Pancreas (tissue), 10 donors: ENCODE results near the gene ERRFI1. TPM values are rescaled to one million over a fixed set of nuclear protein-coding genes. Genes with fewer than 3 reads are reported as not detected.

Experiments used
- ATAC-seq, 4 donors: fragments of 200-7000 bp; cut with Tn5 transposase; one replicate each; pipeline versions ENCODE4 v1.8.0 to v1.9.1; 2020; ENCODE audit warnings: mild to moderate bottlenecking in 4 of 4, moderate library complexity in 4 of 4
- DNase-seq, 6 donors: peaks; one replicate each; pipeline ENCODE4 v3.0.0-alpha.2; 2020
- FAIRE-seq: peaks from 2 replicates; lab custom pipeline; 2012; peaks lifted over from hg19 to GRCh38; lab: Jason Lieb, UNC
- H3K27ac ChIP-seq, 4 donors: fragments of 200-600 bp; sonication (generic); 1 replicate in 3 of 4; 2 replicates in 1 of 4; pipeline versions ENCODE4 v1.5.0 to v1.8.0; 2020
- H3K27me3 ChIP-seq, 4 donors: fragments of 200-600 bp; one replicate each; pipeline ENCODE4 v1.8.0; 2021
- H3K36me3 ChIP-seq, 3 donors: fragments of 200-600 bp; sonication (generic) in 1 of 3; one replicate each; pipeline versions ENCODE4 v1.5.0 to v1.8.0; 2020 to 2021
- H3K4me1 ChIP-seq, 3 donors: fragments of 200-600 bp; one replicate each; pipeline ENCODE4 v1.8.0; 2021
- H3K4me3 ChIP-seq, 4 donors: fragments of 200-600 bp; sonication (generic) in 2 of 4; one replicate each; pipeline versions ENCODE4 v1.5.0 to v1.8.0; 2020 to 2021
- H3K9me3 ChIP-seq, 4 donors: fragments of 200-600 bp; one replicate each; pipeline ENCODE4 v1.8.0; 2021
- WGBS, 2 donors: extraction: QIAGEN DNeasy Blood & Tissue Kit; methylation state at CpG; one replicate each; pipeline ENCODE4 v1.1.7; 2013; 5-methylcytosine and 5-hydroxymethylcytosine counted together
- intact Hi-C, 3 donors: fragments of 100-400 bp; cut with DNase I; formaldehyde crosslinking; loops; one replicate each; pipeline versions ENCODE4 v1.11.1 to v1.14.2; 2022
- polyA plus RNA-seq, 2 donors: library from polyadenylated mRNA; stranded (reverse); fragments of 200-250 nt; gene quantifications; one replicate each; pipeline ENCODE4 v1.2.3, GENCODE V29; 2013
- total RNA-seq, 6 donors: library from RNA; stranded (reverse); fragmentation: NEBNext Ultra II Directional in 4 of 6; extraction: Animal tissue kit (Norgen Biotek cat#: 25700) in 4 of 6; gene quantifications; one replicate each; pipeline versions ENCODE4 v1.2.1 to v1.2.4, GENCODE V29; 2021 to 2023
- TF ChIP-seq, protein P1 (sequence below), 4 donors: fragments of 200-600 bp; sonication (generic) in 3 of 4; IDR thresholded peaks; one replicate each; pipeline versions ENCODE4 v1.5.0 to v1.8.0; 2021; ENCODE audit warnings: antibody characterized with exemption in 4 of 4
- donor health status: healthy with polysubstance abuse.
- donor health status: DM: no; HTN: no; CAD: no; lungs with moderate emphysema.
- donor health status: DM: no; HTN: no; CAD: no.
- donor health status: control.
- donor health status: control.
- donor health status: Bipolar disorder and iron deficiency.
- donor health status: DM: yes; HTN: yes; CAD: no.
- donor health status: DM: no; HTN: no; CAD: no.
- donor health status: DM: no; HTN: no; CAD: no.
- donor health status: DM: yes; HTN: yes; CAD: no.

ERRFI1 gene
- total and polyA plus RNA-seq, 8 donors = 36.4 to 392 (median 101) TPM

DNA sequence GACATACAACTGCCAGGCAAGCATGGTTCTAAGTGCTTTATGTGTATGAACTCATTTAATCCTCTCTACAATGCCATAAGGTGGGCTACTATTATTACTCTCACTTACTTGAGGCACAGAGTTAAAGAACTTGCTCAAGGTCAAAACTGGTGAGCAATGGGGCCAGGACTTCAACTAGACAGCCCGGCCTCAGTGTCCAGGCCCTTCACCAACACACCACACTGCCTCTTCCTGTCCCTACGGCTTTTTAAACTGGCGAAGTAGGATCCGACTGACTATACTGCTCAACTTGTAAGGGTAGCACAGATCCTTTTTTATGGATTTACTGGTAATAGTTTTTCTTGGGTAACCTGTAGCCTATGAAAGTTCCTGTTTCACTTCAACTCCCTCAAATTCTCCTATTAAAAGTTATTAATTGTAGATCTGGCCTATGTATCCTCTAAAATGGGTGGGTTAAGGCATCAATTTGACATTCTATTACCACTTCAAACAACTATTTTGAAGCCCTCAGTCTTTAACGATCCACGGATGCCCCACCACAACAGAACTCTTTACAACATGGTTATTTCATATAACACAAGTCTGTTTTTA lies 4.3 kb downstream of the ERRFI1 start:
- intact Hi-C loops = no loop called here
- ATAC-seq = no peak
- WGBS, 2 donors = 50 to 54% methylated on average over 6 of the region's 6 CpGs
- Histone ChIP-seq H3K4me3 (peak overlapping the region in 3 of 4 donors; percentile 75 to 92 (median 89)), H3K4me1 (peaks cover 9 to 52% (median 18%) of the 10 kb centered on the region in 3 donors), H3K36me3 (peaks cover 0 to 33% (median 0%) of the 10 kb centered on the region in 3 donors), H3K9me3 (no peaks in the 10 kb centered on the region), H3K27me3 (no peaks in the 10 kb centered on the region), H3K27ac (peak overlapping the region in 3 of 4 donors; percentile 99 to 100 (median 99))
- peak in 1 of 6 donors; percentile 34 for DNase-seq
- TF ChIP-seq, protein P1, sequence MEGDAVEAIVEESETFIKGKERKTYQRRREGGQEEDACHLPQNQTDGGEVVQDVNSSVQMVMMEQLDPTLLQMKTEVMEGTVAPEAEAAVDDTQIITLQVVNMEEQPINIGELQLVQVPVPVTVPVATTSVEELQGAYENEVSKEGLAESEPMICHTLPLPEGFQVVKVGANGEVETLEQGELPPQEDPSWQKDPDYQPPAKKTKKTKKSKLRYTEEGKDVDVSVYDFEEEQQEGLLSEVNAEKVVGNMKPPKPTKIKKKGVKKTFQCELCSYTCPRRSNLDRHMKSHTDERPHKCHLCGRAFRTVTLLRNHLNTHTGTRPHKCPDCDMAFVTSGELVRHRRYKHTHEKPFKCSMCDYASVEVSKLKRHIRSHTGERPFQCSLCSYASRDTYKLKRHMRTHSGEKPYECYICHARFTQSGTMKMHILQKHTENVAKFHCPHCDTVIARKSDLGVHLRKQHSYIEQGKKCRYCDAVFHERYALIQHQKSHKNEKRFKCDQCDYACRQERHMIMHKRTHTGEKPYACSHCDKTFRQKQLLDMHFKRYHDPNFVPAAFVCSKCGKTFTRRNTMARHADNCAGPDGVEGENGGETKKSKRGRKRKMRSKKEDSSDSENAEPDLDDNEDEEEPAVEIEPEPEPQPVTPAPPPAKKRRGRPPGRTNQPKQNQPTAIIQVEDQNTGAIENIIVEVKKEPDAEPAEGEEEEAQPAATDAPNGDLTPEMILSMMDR (IDR thresholded peaks at IDR 0.05) = no peak
- FAIRE-seq = no peak

DNA sequence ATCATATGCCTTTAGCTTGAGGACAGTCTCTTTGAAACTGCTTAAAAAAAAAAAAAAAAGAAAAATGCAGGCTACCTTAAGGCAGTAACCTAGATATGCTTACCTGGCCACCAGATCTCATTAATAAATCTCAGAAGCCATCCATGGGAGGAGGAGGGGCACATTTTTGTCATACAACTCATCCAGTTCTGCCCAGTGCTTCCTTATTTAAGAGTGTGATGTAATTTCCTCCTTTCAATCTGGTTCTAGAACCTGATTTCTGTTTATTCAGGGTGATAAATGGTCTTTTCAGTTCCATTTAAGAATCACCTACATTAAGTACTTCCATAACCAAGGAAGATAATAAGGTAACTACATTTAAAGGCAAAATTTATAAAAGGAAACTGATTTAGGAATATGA lies 6.1 kb downstream of the ERRFI1 start:
- peaks cover 0 to 51% (median 3%) of the 10 kb centered on the region in 3 donors for H3K36me3 ChIP-seq
- FAIRE-seq = peak; percentile 70
- peak overlapping the region; percentile 43 to 100 (median 99) for H3K27ac ChIP-seq
- peak overlapping the region in 1 of 4 donors; percentile 89 for H3K4me3 ChIP-seq
- H3K27me3 ChIP-seq = no peaks in the 10 kb centered on the region
- intact Hi-C loops = no loop called here
- no peaks in the 10 kb centered on the region for H3K9me3 ChIP-seq
- DNase-seq = peak in 3 of 6 donors; percentile 48 to 62 (median 58)
- H3K4me1 ChIP-seq = peaks cover 27 to 68% (median 33%) of the 10 kb centered on the region in 3 donors
- TF ChIP-seq, protein P1 (IDR thresholded peaks at IDR 0.05) = no peak
- ATAC-seq = peak; percentile 13 to 46 (median 33)

DNA sequence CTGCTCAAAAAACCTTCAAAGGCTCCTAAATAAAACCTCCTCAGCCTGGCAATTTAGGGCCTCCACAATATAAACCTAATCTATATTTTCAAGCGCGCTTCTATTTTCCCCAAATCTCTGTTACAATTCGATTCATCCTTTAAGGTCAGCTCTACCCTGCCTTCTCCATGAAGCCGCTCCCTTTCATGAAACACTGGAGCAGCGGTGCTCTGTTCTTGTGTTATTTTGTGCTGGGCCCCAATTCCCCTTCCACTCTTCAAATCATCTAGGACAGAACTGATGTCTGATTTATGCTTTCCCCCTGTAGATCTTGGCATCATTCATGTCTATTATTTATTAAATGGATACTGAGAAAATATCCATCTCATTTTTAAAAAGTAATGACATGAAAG lies 6.9 kb downstream of the ERRFI1 start:
- Histone ChIP-seq H3K4me1 (peaks cover 31 to 73% (median 33%) of the 10 kb centered on the region in 3 donors), H3K36me3 (peaks cover 0 to 52% (median 11%) of the 10 kb centered on the region in 3 donors), H3K27me3 (no peaks in the 10 kb centered on the region), H3K27ac (peak overlapping the region; percentile 43 to 100 (median 99)), H3K9me3 (no peaks in the 10 kb centered on the region), H3K4me3 (peak overlapping the region in 1 of 4 donors; percentile 89)
- intact Hi-C loops = no loop called here
- no peak for FAIRE-seq
- DNase-seq = no peak
- WGBS, 2 donors = 91 to 95% methylated on average over 5 of the region's 5 CpGs
- no peak for ATAC-seq
- TF ChIP-seq, protein P1 (IDR thresholded peaks at IDR 0.05) = no peak

DNA sequence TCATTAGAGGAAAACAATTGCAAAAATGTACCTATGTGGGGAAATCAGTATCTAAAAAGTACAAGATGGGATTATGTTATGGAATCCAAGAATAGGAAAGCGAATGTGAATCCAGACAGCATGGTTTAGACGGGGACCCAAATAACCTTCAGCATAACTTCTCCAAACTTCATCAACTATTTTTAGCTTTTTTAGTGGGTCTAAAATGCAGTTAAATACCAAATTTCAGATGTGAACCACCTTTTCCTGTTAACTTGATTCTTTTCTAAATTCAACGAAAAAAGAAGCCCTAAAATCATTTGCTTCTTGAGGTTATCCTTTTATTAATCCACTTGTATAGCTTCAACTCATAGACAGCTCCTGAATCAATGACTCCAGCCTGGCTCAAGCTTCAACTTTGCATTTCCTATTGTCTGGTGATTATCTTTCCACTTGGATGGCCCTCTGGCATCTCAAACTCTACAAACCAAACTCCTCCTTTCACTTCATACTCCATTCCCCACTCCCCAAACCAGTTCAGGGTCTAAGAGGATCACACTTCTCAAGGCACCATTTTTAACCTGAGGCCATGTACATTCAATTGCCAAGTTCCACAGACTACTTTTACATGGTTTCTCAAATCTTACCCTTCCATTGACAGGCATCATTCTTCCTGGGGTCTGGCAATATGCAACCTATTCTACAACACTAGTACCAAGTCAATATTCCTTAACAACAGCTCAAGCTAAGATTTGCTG lies 7.4 kb downstream of the ERRFI1 start:
- peaks cover 0 to 52% (median 17%) of the 10 kb centered on the region in 3 donors for H3K36me3 ChIP-seq
- TF ChIP-seq, protein P1 (IDR thresholded peaks at IDR 0.05) = no peak
- no peak for DNase-seq
- 64 to 82% methylated on average over 3 of the region's 3 CpGs for WGBS, 2 donors
- ATAC-seq = no peak
- peak overlapping the region in 1 of 4 donors; percentile 89 for H3K4me3 ChIP-seq
- peak overlapping the region; percentile 43 to 100 (median 99) for H3K27ac ChIP-seq
- no peaks in the 10 kb centered on the region for H3K27me3 ChIP-seq
- H3K4me1 ChIP-seq = peaks cover 31 to 73% (median 33%) of the 10 kb centered on the region in 3 donors
- intact Hi-C loops = no loop called here
- no peaks in the 10 kb centered on the region for H3K9me3 ChIP-seq
- no peak for FAIRE-seq
